ENCODE measurements around the gene PICALM.

The PICALM gene

DNA sequence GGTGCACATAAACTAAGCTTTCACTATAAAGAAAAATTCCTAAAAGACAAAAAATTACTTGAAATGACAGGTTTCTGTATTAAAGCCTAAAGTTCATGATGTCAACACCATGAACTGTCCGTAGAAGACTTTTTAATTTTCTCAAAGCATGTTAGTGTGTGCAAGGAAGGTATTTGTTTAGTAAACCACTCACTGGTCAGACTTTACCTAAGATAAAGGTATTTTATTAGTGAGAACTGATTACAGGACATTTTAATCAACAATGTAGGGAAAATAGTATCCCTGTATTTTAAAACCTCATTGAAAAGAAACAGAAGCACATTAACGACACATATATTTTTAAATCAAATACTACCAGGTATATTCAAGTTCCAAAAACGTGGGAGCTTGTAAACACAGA lies 2.9 kb downstream of the PICALM start:
- TF ChIP-seq, protein P1, sequence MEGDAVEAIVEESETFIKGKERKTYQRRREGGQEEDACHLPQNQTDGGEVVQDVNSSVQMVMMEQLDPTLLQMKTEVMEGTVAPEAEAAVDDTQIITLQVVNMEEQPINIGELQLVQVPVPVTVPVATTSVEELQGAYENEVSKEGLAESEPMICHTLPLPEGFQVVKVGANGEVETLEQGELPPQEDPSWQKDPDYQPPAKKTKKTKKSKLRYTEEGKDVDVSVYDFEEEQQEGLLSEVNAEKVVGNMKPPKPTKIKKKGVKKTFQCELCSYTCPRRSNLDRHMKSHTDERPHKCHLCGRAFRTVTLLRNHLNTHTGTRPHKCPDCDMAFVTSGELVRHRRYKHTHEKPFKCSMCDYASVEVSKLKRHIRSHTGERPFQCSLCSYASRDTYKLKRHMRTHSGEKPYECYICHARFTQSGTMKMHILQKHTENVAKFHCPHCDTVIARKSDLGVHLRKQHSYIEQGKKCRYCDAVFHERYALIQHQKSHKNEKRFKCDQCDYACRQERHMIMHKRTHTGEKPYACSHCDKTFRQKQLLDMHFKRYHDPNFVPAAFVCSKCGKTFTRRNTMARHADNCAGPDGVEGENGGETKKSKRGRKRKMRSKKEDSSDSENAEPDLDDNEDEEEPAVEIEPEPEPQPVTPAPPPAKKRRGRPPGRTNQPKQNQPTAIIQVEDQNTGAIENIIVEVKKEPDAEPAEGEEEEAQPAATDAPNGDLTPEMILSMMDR (IDR thresholded peaks at IDR 0.05; ENCODE audit: control extremely low read depth, extremely low read depth, low read depth, missing control alignments) = no peak
- ChIA-PET CTCF (interaction anchor here (1.1 to 4.1 kb wide), 3 partner anchors 18 to 152 kb away, joined by 3 to 22 read pairs (median 5); no protein-coding TSS in a partner anchor), POLR2A (no interaction called here)

DNA sequence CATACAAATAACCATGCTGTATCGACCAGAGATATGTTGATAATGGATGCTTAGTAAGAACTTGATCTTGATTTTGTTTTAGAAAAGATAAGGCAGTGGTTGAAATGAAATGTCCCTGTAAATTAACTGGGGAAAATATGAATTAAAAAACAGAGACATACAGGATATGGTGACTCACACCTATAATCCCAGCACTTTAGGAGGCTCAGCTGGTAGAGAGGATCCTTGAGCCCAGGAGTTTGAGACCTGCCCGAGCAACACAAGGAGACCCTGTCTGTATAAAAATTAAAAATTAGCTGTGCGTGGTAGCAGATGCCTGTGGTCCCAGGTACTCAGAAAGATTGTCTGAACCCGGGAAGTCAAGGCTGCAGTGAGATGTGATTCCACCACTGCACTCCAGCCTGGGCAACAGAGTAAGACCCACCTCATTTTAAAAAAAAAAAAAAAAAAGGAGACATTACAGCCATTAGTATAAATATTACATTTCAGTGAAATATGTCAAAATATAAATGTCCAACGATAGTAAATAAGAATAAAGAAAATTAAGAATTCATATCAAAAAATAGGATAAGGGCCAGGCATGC lies 4.6 kb downstream of the PICALM start:
- no peak for DNase-seq (ENCODE audit: extremely low spot score)
- TF ChIP-seq, protein P1 (IDR thresholded peaks at IDR 0.05; ENCODE audit: control extremely low read depth, extremely low read depth, low read depth, missing control alignments) = no peak
- POLR2A ChIA-PET = no interaction called here
- CTCF ChIA-PET = interaction anchor here (1.8 to 4.1 kb wide), 2 partner anchors 13 to 22 kb away, joined by 4 to 22 read pairs; no protein-coding TSS in a partner anchor

More for the DNA sequence above, 2.9 kb downstream of the PICALM start:
- no peak for DNase-seq (ENCODE audit: extremely low spot score)

DNA sequence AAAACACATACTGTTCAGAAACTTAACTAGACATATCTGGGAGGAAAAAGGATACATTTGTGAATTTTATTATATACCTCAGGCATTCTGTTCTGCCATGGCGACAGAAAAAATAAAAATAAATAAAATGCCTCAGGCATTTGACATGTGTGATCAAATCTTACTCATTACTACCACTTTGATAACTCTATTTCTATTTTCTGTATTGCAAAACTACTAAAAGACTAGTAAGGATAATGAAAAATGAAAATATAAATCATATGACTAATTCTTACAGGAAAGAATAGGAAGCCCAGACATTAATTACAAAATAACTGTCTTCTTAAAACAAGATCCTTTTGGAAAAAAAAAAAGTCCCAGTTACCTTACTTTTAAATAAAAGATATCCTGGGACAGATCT lies 5.3 kb downstream of the PICALM start:
- TF ChIP-seq, protein P1 (IDR thresholded peaks at IDR 0.05; ENCODE audit: control extremely low read depth, extremely low read depth, low read depth, missing control alignments) = no peak
- POLR2A ChIA-PET = no interaction called here
- DNase-seq (ENCODE audit: extremely low spot score) = no peak
- CTCF ChIA-PET = interaction anchor here (0.8 to 1.8 kb wide), 2 partner anchors 12 to 25 kb away, joined by 3 to 4 read pairs; no protein-coding TSS in a partner anchor

DNA sequence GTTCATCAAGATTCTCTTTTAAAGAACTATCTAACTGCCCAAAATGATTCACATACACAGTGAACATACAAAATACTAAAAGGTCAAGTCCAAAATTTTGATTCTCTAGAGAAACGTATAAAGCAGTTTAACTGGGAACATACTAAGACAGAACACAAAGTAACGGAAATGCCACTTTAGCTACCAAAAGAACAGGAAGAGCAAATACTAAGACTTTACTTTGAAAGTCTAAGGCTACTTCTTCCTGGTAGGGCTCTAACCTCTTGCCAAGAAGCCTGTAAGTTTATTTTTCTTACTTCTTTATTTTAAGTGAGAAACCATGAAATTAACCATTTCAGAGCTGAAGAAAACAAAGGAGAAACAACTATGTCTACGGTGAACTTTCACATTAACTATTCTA lies 6.2 kb downstream of the PICALM start:
- CTCF ChIA-PET = interaction anchor here (0.8 to 1.9 kb wide), 3 partner anchors 11 to 24 kb away, joined by 3 to 4 read pairs (median 4); no protein-coding TSS in a partner anchor

DNA sequence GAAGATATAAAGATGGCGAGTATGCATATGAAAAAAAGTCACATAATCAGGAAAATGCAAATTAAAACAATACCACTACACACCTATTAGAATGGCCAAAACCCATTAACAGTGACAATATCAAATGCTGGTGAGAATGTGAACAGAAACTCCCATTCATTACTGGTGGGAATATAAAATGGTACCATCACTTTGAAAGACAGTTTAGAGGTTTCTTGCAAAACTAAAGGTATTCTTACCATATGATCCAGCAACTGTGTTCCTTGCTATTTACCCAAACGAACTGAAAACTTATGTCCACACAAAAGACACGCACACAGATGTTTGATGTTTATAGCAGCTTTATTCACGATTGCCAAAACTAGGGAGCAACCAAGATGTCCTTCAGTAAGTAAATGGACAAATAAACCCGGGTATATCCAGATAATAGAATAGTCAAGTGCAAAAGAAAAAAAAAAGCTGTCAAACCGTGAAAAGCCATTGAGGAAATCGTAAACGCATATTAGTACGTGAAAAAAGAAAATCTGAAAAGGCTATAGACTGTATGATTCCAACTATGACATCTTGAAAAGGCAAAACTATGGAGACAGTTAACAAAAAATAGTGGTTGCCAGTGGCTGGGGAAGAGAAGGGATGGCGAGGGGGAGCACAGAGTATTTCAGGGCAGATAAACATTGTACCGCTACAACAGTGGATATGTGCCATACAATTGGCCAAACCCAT lies 7.2 kb downstream of the PICALM start:
- POLR2A ChIA-PET = no interaction called here
- CTCF ChIA-PET = interaction anchor here (0.7 to 1.9 kb wide), 5 partner anchors 10 to 30 kb away, joined by 3 to 4 read pairs (median 4); no protein-coding TSS in a partner anchor
- TF ChIP-seq, protein P1 (IDR thresholded peaks at IDR 0.05; ENCODE audit: control extremely low read depth, extremely low read depth, low read depth, missing control alignments) = no peak
- DNase-seq (ENCODE audit: extremely low spot score) = no peak

More for the DNA sequence above, 6.2 kb downstream of the PICALM start:
- POLR2A ChIA-PET = no interaction called here
- no peak for DNase-seq (ENCODE audit: extremely low spot score)
- TF ChIP-seq, protein P1 (IDR thresholded peaks at IDR 0.05; ENCODE audit: control extremely low read depth, extremely low read depth, low read depth, missing control alignments) = no peak

DNA sequence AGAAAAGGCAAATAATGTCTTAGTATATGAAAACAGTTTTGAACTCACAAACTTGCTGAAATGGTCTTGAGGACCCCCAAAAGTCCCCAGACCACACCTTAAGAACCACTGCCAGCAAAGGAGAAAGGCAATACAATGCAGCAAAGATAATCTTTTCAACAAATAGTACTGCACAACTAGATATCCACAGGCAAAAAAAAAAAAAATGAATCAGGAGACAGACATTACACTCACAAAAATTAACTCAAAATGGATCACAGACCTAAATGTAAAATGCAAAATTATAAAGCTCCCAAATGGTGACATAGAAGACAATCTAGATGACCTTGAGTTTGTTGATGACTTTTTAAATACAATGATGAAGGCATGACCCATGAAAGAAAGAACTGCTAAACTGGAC lies 8.3 kb downstream of the PICALM start:
- ChIA-PET CTCF (interaction anchor here (1.3 to 1.5 kb wide), 2 partner anchors 19 to 133 kb away, joined by 3 to 4 read pairs; no protein-coding TSS in a partner anchor), POLR2A (no interaction called here)
- DNase-seq (ENCODE audit: extremely low spot score) = no peak
- TF ChIP-seq, protein P1 (IDR thresholded peaks at IDR 0.05; ENCODE audit: control extremely low read depth, extremely low read depth, low read depth, missing control alignments) = no peak
